H1 (cell line): ENCODE measurements around the gene SLC35F3. TPM values are rescaled to one million over a fixed set of nuclear protein-coding genes. Genes with fewer than 3 reads are reported as not detected.

Experiments
- ATF2 ChIP-seq: IDR thresholded peaks from 2 replicates; pipeline ENCODE4 v1.6.1; 2012; ENCODE audit warnings: low read length, inconsistent platforms
- GTF2F1 ChIP-seq: IDR thresholded peaks from 2 replicates; pipeline ENCODE4 v1.6.1; 2012; ENCODE audit warnings: low read depth, low read length, improper control_type of control experiment, borderline replicate concordance
- MAFK ChIP-seq: IDR thresholded peaks from 2 replicates; pipeline ENCODE4 v1.6.1; 2012; ENCODE audit warnings: low read depth, mild to moderate bottlenecking, improper control_type of control experiment, low read length
- RXRA ChIP-seq: IDR thresholded peaks from 2 replicates; pipeline ENCODE4 v1.6.1; 2011; ENCODE audit warnings: low read depth, mild to moderate bottlenecking, low read length, moderate library complexity; ENCODE audit not compliant: insufficient read depth
- SUZ12 ChIP-seq: fragments of 200-600 bp; sonication (generic); IDR thresholded peaks from 2 replicates; pipeline ENCODE4 v1.6.1; 2012; ENCODE audit warnings: mild to moderate bottlenecking, inconsistent platforms, low read length, moderate library complexity, mixed read lengths
- YY1 ChIP-seq: IDR thresholded peaks from 2 replicates; pipeline ENCODE4 v1.6.1; 2011; ENCODE audit warnings: low read depth, mild to moderate bottlenecking, low read length
- polyA plus RNA-seq, 7 experiments: library from polyadenylated mRNA; depleted of rRNA in 3 of 7; stranded (reverse) in 5 of 7; unstranded in 2 of 7; fragments of >200 nt in 5 of 7; fragments of 200-250 nt in 2 of 7; gene quantifications; 1 replicate in 5 of 7; 2 replicates in 1 of 7; 4 replicates in 1 of 7; pipeline versions ENCODE4 v1.2.1 to v1.2.3, GENCODE V29; 2011 to 2013; ENCODE audit warnings: missing spikeins in 2 of 7, mixed read lengths in 2 of 7
- total RNA-seq: library from RNA; stranded (reverse); fragmentation: NEBNext Ultra II Directional; extraction: Animal tissue kit (Norgen Biotek cat#: 25700); gene quantifications from 2 replicates; pipeline ENCODE4 v1.2.1, GENCODE V29; 2021

The SLC35F3 gene
- total and polyA plus RNA-seq, 2 of the 8 experiments (the other 6 are each of a cell fraction or from before 2014, with no cell fraction given): 0.78 to 1.2 TPM

- no peak for TF ChIP-seq MAFK
- TF ChIP-seq SUZ12: no peak
- no peak for TF ChIP-seq GTF2F1
- no peak for TF ChIP-seq ATF2
- no peak for TF ChIP-seq RXRA
- no peak for TF ChIP-seq YY1
Observed at GRCh38 chr1:234372011-234372757, 467.7 kb downstream of the SLC35F3 start (continued).
